ENCODE results near the gene GATA6. TPM values are rescaled to one million over a fixed set of nuclear protein-coding genes. Genes with fewer than 3 reads are reported as not detected.
A peak's percentile ranks its signal among the peaks of the same experiment; 100 is the strongest.

The GATA6 gene
- total RNA-seq, result 60.9 TPM
- long read RNA-seq, transcript GATA6-202 (6 exons, 2,057 nt), result minor isoform, 103 of 375 reads
- long read RNA-seq, transcript GATA6-201 (7 exons, 3,770 nt), result major isoform, 242 of 375 reads
- long read RNA-seq, partial matches to known transcripts, result 9 of 375 reads
- long read RNA-seq, other reads (novel, unspliced or antisense), result 21 of 375 reads

GRCh38 chr18:22169011-22169888 is at the start of gene GATA6:
Gene GATA6, plus strand, starts transcription at chr18:22169589. Its CDS starts 1,556 bp downstream, at chr18:22171145.
- Histone ChIP-seq H3K4me1 (peaks cover 88% of the 10 kb centered on the region), H3K9me3 (replicated peaks) (no peaks in the 10 kb centered on the region), H3K27me3 (ENCODE audit: low read depth) (peaks cover 42% of the 10 kb centered on the region), H3K36me3 (peaks cover 31% of the 10 kb centered on the region), H3K27ac (replicated peaks) (peak within 1 kb of the TSS; percentile 100), H3K4me3 (peak within 1 kb of the TSS; percentile 99)
- peak; percentile 92 for DNase-seq
- peak; percentile 38 for TF ChIP-seq CTCF (IDR thresholded peaks at IDR 0.05; ENCODE audit: borderline replicate concordance)
- intact Hi-C loops (cut with micrococcal nuclease), result loop anchor here (10.0 kb wide), 1 partner anchor 174 kb away; no protein-coding TSS in a partner anchor

- no peaks in the 10 kb centered on the region for H3K4me1 ChIP-seq
- no peak overlapping the region for H3K27ac ChIP-seq (replicated peaks)
- peaks cover 12% of the 10 kb centered on the region for H3K9me3 ChIP-seq (replicated peaks)
- no peak for DNase-seq
- no peak for TF ChIP-seq CTCF (IDR thresholded peaks at IDR 0.05; ENCODE audit: borderline replicate concordance)
- intact Hi-C loops (cut with micrococcal nuclease), result no loop called here
- H3K4me3 ChIP-seq, result no peak overlapping the region
- H3K36me3 ChIP-seq, result no peaks in the 10 kb centered on the region
- no peaks in the 10 kb centered on the region for H3K27me3 ChIP-seq (ENCODE audit: low read depth)
These were observed 44.4 kb upstream of the GATA6 start for GRCh38 chr18:22124970-22125369.

- no peaks in the 10 kb centered on the region for H3K4me1 ChIP-seq
- no peaks in the 10 kb centered on the region for H3K9me3 ChIP-seq (replicated peaks)
- no peak overlapping the region for H3K27ac ChIP-seq (replicated peaks)
- TF ChIP-seq CTCF (IDR thresholded peaks at IDR 0.05; ENCODE audit: borderline replicate concordance), result no peak
- H3K4me3 ChIP-seq, result no peak overlapping the region
- no peaks in the 10 kb centered on the region for H3K27me3 ChIP-seq (ENCODE audit: low read depth)
- DNase-seq, result no peak
- H3K36me3 ChIP-seq, result no peaks in the 10 kb centered on the region
- intact Hi-C loops (cut with micrococcal nuclease), result no loop called here
These were observed 40.4 kb upstream of the GATA6 start for GRCh38 chr18:22128954-22129353.

GRCh38 chr18:22129778-22130177 is 39.6 kb upstream of the GATA6 start:
- Histone ChIP-seq H3K4me3 (no peak overlapping the region), H3K4me1 (no peaks in the 10 kb centered on the region), H3K36me3 (no peaks in the 10 kb centered on the region), H3K27me3 (ENCODE audit: low read depth) (no peaks in the 10 kb centered on the region), H3K27ac (replicated peaks) (no peak overlapping the region), H3K9me3 (replicated peaks) (no peaks in the 10 kb centered on the region)
- no peak for DNase-seq
- TF ChIP-seq CTCF (IDR thresholded peaks at IDR 0.05; ENCODE audit: borderline replicate concordance), result no peak
- intact Hi-C loops (cut with micrococcal nuclease), result no loop called here

GRCh38 chr18:22132258-22132657 is 37.1 kb upstream of the GATA6 start:
- TF ChIP-seq CTCF (IDR thresholded peaks at IDR 0.05; ENCODE audit: borderline replicate concordance), result no peak
- Histone ChIP-seq H3K4me1 (no peaks in the 10 kb centered on the region), H3K27ac (replicated peaks) (no peak overlapping the region), H3K27me3 (ENCODE audit: low read depth) (no peaks in the 10 kb centered on the region), H3K36me3 (no peaks in the 10 kb centered on the region), H3K4me3 (no peak overlapping the region), H3K9me3 (replicated peaks) (no peaks in the 10 kb centered on the region)
- intact Hi-C loops (cut with micrococcal nuclease), result no loop called here
- DNase-seq, result no peak
